A549 (cell line): ENCODE data around the gene POLR3GL.

Source experiments
- CBX8 ChIP-seq: fragments of 200-600 bp; sonication (generic); IDR thresholded peaks from 2 replicates; pipeline ENCODE4 v1.6.1; 2016
- EP300 ChIP-seq, 2 experiments: fragments of >200 bp; sonication (Bioruptor Twin); formaldehyde crosslinking; IDR thresholded peaks; 2 replicates in 1 of 2; 3 replicates in 1 of 2; pipeline ENCODE4 v1.6.1; 2016 to 2017
- FOSL2 ChIP-seq, 2 experiments: fragments of 450-650 bp in 1 of 2; fragments of >200 bp in 1 of 2; sonication (Bioruptor Twin) in 1 of 2; formaldehyde crosslinking; IDR thresholded peaks; 2 replicates each; pipeline versions ENCODE4 v1.5.0 to v1.6.1; 2016 to 2020; ENCODE audit warnings: mild to moderate bottlenecking in 1 of 2, moderate library complexity in 1 of 2
- MAFK ChIP-seq: fragments of 450-650 bp; IDR thresholded peaks from 2 replicates; pipeline ENCODE4 v1.6.1; 2014; ENCODE audit not compliant: partially characterized antibody
- POLR2A ChIP-seq: IDR thresholded peaks from 2 replicates; pipeline ENCODE4 v1.6.1; 2012; ENCODE audit warnings: mild to moderate bottlenecking, low read length
- POLR2AphosphoS2 ChIP-seq: conservative IDR thresholded peaks from 2 replicates; pipeline ENCODE4 v1.6.1; 2012; ENCODE audit warnings: low read length, improper control_type of control experiment, inconsistent platforms
- SMC3 ChIP-seq: fragments of >200 bp; sonication (Bioruptor Twin); formaldehyde crosslinking; IDR thresholded peaks from 3 replicates; pipeline ENCODE4 v1.6.1; 2018; ENCODE audit warnings: inconsistent platforms
- ZSCAN20 ChIP-seq: fragments of 250-450 bp; sonication (Bioruptor Pico); IDR thresholded peaks from 2 replicates; pipeline ENCODE4 v1.8.0; 2022; ENCODE audit warnings: mild to moderate bottlenecking, moderate library complexity
- TF ChIP-seq, protein P1 (sequence below): IDR thresholded peaks from 2 replicates; pipeline ENCODE4 v1.6.1; 2012
- TF ChIP-seq, protein P2 (sequence below): fragments of >200 bp; sonication (Bioruptor Twin); formaldehyde crosslinking; IDR thresholded peaks from 3 replicates; pipeline ENCODE4 v1.5.1; 2016
- TF ChIP-seq, protein P3 (sequence below): IDR thresholded peaks from 2 replicates; pipeline ENCODE4 v1.6.1; 2012; ENCODE audit warnings: low read depth, borderline replicate concordance

DNA sequence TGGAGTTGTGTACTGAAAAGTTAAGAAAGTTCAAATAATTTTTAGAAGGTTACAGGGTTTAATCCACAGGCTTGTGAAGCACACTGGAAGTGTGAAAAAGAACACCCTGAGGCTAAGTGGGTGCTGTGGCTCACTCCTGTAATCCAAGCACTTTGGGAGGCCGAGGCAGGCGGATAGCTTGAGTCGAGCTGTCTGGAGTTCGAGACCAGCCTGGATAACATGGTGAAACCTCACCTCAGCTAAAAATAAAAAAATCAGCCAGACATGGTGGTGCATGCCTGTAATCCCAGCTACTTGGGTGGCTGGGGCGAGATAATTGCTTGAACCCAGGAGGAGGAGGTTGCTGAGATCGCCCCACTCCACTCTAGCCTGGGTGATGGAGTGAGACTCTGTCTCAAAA lies 22.1 kb downstream of the POLR3GL start:
- TF ChIP-seq POLR2A (no peak), CBX8 (no peak), EP300 (IDR thresholded peaks at IDR 0.05) (no peak), ZSCAN20 (CRISPR knock-in tag) (no peak), MAFK (no peak), SMC3 (no peak), FOSL2 (IDR thresholded peaks at IDR 0.05) (no peak), FOSL2 (CRISPR knock-in tag; IDR thresholded peaks at IDR 0.05) (no peak), POLR2AphosphoS2 (no peak)
- TF ChIP-seq, protein P1, sequence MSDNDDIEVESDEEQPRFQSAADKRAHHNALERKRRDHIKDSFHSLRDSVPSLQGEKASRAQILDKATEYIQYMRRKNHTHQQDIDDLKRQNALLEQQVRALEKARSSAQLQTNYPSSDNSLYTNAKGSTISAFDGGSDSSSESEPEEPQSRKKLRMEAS, result no peak
- TF ChIP-seq, protein P2, sequence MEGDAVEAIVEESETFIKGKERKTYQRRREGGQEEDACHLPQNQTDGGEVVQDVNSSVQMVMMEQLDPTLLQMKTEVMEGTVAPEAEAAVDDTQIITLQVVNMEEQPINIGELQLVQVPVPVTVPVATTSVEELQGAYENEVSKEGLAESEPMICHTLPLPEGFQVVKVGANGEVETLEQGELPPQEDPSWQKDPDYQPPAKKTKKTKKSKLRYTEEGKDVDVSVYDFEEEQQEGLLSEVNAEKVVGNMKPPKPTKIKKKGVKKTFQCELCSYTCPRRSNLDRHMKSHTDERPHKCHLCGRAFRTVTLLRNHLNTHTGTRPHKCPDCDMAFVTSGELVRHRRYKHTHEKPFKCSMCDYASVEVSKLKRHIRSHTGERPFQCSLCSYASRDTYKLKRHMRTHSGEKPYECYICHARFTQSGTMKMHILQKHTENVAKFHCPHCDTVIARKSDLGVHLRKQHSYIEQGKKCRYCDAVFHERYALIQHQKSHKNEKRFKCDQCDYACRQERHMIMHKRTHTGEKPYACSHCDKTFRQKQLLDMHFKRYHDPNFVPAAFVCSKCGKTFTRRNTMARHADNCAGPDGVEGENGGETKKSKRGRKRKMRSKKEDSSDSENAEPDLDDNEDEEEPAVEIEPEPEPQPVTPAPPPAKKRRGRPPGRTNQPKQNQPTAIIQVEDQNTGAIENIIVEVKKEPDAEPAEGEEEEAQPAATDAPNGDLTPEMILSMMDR, result no peak
- TF ChIP-seq, protein P3, sequence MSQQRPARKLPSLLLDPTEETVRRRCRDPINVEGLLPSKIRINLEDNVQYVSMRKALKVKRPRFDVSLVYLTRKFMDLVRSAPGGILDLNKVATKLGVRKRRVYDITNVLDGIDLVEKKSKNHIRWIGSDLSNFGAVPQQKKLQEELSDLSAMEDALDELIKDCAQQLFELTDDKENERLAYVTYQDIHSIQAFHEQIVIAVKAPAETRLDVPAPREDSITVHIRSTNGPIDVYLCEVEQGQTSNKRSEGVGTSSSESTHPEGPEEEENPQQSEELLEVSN, result no peak
